COLO668 (cell line): Measurements from ENCODE around the gene WFDC1.

Experiments
- DNase-seq: peaks from one replicate; lab custom pipeline; 2025; ENCODE audit not compliant: unreplicated experiment; lab: John Stamatoyannopoulos, UW

The WFDC1 gene

DNA sequence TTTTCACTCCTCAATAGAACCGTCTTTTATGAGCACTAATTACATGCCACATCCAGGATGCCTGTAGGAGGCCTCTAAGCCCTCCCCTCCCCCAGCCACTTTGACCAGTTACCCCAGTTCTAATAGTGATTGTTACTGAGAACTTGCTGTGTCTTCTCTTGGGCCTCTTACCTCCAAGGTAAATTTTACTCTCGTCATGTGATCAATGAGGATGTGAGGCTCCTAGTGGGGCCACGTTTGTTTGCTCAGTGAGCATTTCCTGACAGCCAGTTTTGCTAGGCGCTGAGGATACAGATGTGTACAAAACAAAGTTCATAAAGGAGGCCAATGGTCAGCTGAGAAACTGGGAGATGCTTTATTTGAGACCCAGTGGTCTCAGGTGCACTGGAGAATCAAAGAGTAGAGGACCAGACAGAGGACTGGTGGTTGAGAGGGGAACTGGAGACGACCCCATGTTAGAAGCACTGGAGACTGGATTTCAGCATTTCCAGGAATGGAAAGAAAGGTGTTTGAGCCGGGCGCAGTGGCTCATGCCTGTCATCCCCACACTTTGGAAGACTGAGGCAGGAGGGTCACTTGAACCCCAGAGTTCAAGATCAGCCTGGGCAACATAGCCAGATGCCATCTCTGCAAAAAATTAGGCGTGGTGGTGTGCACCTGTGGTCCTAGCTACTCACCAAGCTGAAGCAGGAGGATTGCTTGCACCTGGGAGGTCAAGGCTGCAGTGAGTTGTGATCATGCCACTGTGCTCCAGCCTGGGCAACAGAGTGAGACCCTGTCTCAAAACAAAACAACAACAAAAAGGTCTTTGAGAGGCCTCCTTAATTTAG lies 76.3 kb downstream of the WFDC1 start:
- peak; percentile 34 for DNase-seq

DNA sequence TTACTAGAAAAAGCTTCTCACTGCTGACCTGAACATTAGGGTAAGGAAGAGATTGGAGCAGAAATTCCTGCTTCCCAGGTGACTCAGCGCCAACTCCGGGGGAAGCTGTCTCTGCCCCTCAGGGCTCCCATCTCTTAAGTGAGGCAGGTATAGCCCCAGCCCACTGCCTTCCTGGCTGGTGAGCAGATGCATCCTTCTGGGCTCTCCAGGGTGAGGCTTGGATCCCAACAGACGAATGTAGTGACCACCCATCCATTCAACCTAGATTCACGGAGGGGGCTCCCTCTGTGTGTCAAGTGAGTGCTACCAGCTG lies 76.8 kb downstream of the WFDC1 start:
- no peak for DNase-seq

DNA sequence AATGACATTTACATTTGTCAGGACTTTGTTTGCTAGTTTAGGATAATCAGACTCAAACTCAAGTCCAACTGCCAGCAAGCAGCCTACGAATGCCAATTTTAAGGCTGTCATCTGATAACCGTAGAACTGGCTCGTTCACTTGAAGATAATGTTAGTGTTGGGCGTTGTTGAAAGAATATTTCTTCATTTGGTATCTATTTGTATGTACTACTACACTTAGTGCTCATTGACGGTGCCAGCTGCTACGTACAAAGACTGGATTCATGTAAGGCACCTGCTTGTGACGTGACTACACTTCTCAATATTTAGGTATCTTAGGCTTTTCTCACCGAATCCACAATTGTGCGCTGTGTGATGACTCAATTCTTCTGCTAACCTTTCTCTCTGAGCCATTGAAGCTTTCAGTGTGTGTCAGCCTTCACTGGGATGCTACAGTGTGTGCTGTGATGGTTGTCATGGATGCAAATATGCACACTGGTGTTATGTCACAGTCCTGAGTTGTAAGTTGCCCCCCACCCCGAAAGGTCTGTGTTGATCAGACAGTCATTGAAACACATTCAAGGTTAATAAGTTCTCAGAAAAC lies 79.3 kb downstream of the WFDC1 start:
- no peak for DNase-seq

DNA sequence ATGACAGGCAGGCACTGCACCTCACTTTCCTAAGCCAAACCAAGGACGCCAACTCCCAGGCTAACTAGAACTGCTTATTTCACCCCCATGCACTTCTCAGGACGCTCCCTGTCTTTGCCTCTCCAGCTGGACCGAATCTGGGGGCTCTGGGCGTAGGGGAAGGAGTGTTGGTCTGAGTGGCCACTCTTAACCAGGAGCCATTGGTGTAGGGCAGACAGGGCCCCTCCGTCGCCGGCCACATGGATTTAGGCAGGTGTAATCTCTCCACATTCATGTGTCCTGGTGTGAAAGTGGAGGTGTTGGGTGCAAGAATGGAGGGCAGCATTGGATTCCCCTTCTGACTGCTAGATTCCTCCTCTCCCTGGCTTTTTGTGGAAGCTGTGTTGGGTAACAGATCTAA lies 83.4 kb downstream of the WFDC1 start:
- no peak for DNase-seq

DNA sequence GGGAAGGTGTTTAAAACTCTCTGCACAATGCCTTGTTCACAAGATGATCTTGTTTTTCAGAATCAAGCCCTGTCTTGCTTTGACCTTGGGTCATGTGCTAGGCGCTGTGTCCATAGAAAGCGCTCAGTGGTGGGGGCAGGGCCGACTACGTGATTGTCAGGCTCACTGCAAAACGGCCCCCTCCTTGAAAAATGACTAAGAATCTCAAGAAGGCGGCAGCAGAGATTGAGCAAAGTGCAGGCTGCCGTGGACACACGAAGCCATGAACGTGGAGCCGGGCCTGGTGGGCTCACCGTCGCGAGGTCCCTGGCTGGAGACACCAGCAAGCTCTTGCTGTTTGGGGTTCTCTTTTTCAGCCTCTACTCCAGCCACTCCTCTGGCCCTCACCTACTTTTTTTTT lies 83.9 kb downstream of the WFDC1 start:
- DNase-seq: no peak

DNA sequence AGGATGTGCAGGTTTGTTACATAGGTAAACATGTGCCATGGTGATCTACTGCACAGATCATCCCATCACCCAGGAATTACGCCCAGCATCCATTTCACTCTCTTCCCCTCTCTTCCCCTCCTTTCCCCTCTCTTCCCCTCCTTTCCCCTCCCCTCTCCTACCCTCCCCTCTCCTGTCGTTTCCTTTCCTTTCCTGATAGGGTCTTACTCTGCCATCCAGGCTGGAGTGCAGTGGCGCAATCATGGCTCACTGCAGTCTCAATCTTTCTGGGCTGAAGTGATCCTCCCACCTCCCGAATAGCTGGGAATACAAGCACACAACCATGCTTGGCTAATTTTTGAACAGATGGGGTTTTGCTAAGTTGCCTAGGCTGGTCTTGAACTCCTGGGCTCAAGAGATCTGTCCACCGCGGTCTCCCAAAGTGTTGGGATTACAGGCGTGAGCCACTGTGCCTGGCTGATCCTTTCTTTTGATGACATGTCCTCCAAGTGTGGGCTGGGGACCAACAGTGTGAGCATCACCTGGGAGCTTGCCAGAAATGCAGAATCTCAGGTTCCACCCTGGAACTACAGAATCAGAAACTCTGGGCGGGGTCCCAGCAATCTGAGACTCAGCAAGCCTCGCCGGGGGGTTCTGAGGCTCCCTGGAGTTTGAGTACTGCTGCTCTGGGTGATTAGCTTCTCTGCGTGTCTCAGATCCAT lies 84.5 kb downstream of the WFDC1 start:
- no peak for DNase-seq
